GM20000 (cell line): ENCODE data around the gene DTYMK.

Experiments used
- DNase-seq: peaks from one replicate; pipeline ENCODE4 v3.0.0; 2012; ENCODE audit warnings: low spot score
- TF ChIP-seq, protein P1 (sequence below): IDR thresholded peaks from 2 replicates; pipeline ENCODE4 v1.5.1; 2012; ENCODE audit warnings: mild to moderate bottlenecking, control low read depth; ENCODE audit errors: extremely low read depth, missing control alignments

Gene DTYMK

DNA sequence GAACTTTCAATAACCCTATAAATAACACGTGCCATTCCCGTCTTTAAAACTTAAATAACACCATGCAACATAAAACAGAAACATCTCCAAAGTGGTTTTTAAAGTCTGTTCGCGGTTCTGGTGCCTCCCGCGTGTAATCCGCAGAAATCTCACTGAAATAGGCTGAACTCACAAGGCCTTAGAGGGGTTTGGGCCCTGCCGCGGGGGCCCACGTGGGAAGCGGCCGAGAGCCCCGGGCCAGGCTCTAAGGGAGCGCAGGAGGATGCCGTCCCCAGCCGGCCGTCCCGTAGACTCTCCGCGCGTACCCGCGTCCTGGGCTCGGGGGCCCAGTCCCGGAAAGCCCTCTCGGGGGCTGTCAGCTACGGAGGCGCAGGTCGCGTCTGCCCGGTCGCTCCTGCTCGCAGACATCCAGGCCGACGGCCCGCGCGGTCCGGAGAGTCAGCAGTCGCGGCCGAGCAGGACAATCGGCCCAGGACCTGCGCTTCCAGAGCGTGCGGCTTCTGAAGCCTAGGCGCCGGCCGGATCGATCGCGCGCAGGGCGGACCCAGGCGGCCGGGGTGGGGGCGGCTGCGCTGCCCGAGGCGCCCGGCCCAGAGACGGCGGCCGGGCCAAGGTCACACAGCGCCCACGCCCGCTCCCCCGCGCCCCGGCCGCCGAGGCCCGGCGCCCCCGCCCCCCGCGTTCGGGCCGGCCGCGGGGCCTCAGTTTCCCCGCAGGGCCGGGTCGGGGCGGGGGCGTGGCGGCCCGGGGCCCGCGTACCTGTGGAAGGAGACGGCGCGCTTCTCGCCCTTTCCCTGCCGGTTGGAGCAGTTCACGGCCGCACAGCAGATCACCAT, 50.2 kb downstream of the DTYMK start:
- TF ChIP-seq, protein P1, sequence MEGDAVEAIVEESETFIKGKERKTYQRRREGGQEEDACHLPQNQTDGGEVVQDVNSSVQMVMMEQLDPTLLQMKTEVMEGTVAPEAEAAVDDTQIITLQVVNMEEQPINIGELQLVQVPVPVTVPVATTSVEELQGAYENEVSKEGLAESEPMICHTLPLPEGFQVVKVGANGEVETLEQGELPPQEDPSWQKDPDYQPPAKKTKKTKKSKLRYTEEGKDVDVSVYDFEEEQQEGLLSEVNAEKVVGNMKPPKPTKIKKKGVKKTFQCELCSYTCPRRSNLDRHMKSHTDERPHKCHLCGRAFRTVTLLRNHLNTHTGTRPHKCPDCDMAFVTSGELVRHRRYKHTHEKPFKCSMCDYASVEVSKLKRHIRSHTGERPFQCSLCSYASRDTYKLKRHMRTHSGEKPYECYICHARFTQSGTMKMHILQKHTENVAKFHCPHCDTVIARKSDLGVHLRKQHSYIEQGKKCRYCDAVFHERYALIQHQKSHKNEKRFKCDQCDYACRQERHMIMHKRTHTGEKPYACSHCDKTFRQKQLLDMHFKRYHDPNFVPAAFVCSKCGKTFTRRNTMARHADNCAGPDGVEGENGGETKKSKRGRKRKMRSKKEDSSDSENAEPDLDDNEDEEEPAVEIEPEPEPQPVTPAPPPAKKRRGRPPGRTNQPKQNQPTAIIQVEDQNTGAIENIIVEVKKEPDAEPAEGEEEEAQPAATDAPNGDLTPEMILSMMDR: no peak
- peak; percentile 79 for DNase-seq

DNA sequence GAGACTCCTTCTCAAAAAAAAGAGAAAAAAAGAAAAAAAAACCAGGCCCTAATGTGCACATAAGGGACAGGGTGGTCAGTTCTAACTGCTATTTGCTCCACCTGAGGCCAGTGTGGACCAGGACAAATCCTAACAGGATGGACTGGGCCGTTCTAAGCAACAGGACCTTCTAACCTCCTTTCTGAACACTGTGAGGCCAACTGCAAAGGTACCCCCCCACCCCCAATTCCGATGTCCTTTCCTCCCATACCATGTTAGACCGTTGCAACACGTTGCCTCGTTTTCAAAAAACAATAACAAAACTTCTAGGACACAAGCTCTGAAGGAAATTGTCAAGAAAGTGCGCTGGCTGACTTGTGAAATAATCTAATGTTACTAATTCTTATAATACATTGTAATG, 50.9 kb downstream of the DTYMK start:
- TF ChIP-seq, protein P1: no peak
- DNase-seq: no peak

DNA sequence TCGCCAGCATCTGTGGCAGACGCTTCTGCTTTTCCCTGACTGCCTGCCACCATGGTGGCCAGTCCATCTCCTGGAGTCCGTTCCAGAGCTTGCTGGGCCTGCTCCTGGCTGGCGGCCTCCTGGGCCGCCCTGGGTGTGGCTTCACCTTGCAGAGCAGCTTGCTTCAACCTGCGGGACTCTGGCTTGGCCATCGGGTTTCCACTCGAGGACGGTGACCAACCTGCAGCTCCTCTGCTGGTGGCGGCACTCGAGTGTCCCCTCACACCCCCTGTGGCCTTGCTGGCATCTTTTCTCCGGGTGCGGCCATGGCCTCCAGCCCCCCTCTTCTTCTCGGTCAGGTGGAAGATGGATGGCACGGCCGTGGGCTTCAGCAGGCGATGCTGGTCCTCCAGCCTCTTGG, 53.1 kb downstream of the DTYMK start:
- TF ChIP-seq, protein P1: no peak
- DNase-seq: no peak

DNA sequence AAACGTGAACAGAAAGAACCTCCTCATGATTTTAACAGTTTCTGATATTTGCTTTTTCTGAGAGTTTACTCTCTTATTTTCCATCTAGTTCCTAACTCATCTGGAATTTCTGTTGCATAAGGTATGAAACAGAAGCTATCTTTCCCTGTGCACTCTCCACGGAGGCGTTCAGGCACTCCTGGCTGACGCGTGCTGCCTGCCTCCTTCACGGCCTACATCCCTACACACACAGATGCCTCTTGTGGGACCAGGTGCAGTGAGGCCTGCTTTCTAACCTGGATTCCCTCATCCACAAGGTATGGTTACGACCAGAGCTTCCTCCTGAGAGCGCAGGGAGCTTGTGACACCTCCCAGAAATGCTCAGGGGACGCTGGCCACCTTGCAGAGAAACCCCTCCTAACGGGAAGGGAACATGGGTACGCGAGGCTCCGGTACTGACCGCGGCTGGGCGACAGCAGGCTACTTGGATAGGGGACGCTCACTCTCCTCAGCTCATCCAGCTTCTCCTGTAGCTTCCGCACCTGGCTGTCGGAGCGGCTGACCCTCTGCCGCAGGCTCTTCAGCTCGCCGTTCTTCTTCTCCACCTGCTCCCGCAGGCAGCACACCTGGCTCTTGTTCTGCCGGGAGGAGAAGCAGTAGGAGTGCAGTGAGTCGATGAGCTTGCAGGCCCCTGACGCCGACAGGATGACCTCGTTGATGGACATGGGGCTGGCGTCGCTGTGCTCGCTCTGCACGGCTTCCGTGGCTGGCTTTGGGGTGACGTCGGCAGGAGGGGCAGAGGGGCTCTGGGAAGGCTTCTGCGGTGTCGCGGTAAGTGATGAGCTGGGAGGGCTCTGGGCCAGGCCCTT, 53.9 kb downstream of the DTYMK start:
- no peak for DNase-seq
- TF ChIP-seq, protein P1: no peak

DNA sequence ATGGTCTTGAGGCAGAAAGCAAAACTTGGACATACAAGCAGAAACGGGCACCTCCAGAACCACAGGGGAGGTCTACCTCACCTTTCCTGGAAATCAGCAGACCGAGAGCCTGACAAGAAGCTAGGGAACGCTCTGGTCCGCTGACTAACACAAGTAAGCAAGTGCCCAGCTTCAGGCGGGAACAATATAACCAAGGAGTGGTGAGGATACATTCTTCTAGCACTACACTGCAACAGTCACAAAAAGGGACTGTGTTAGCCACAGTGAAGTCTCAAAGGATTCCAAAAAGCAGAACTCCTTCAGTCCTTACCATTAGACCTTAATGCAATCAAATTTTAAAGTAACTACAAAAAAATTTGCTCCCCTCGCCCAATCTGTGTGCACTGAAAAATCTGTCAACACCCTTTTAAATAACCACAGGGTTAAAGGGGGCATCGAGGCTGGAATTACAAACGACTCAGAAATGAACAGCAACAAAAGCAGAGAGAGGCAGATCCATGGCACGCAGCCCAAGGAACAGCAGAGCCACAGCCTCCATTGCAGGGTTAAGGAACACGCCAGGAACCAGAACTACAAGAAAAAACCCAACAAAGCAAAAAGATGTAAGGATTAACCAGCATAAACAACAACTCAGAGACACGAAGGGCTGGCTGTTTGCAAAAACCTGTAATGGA, 56.7 kb downstream of the DTYMK start:
- TF ChIP-seq, protein P1: no peak
- DNase-seq: no peak

DNA sequence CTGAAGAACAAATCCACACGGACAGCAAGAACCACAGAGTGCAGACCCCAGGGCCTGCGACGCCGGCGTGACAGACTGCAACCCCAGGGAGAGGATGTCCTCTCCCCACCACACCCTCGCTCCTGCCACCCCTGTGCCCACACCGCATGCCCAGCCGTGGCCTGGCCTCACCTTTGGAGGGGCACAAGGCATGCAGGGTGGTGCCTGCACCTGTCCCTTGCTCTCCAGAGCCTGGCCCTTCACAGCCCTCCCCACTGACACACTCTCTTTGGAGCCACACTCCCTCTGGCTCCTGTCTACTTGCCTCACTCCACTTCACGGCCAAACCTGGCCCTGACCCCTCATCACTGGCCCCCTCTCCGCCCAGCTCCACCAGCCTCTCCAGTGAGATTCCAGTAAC, 58.9 kb downstream of the DTYMK start:
- TF ChIP-seq, protein P1: no peak
- no peak for DNase-seq
